ENCODE measurements around the gene MYMK.

The MYMK gene

GRCh38 chr9:133516256-133516960, 8.4 kb downstream of the MYMK start:
- DNase-seq = no peak

- no peak for DNase-seq
These were observed 9.0 kb downstream of the MYMK start for GRCh38 chr9:133515615-133516255.

- DNase-seq = no peak
These were observed 9.5 kb downstream of the MYMK start for GRCh38 chr9:133515240-133515610.

- DNase-seq = peak; percentile 74
These were observed 10.1 kb downstream of the MYMK start for GRCh38 chr9:133514460-133515239.

- no peak for DNase-seq
These were observed 11.3 kb downstream of the MYMK start for GRCh38 chr9:133513214-133514100.

- DNase-seq = no peak
These were observed 12.2 kb downstream of the MYMK start for GRCh38 chr9:133512253-133513213.

GRCh38 chr9:133511607-133512006, 13.2 kb downstream of the MYMK start:
- no peak for DNase-seq

- no peak for DNase-seq
These were observed 13.7 kb downstream of the MYMK start for GRCh38 chr9:133510926-133511505.

GRCh38 chr9:133509179-133510083, 15.3 kb downstream of the MYMK start:
- peak; percentile 78 for DNase-seq

- no peak for DNase-seq
These were observed 16.7 kb downstream of the MYMK start for GRCh38 chr9:133508046-133508445.

GRCh38 chr9:133507246-133507965, 17.4 kb downstream of the MYMK start:
- no peak for DNase-seq

- peak; percentile 71 for DNase-seq
These were observed 18.1 kb downstream of the MYMK start for GRCh38 chr9:133506653-133507038.

GRCh38 chr9:133505901-133506652, 18.7 kb downstream of the MYMK start:
- DNase-seq = peak; percentile 79

GRCh38 chr9:133505186-133505830, 19.5 kb downstream of the MYMK start:
- DNase-seq = peak; percentile 25

GRCh38 chr9:133502112-133502511, 22.6 kb downstream of the MYMK start:
- no peak for DNase-seq

GRCh38 chr9:133499892-133500270, 24.9 kb downstream of the MYMK start:
- DNase-seq = peak; percentile 18

GRCh38 chr9:133499132-133499891, 25.4 kb downstream of the MYMK start:
- DNase-seq = peak; percentile 28

All from left hindlimb (tissue), 1 donor.